ENCODE data around the gene TIMM50.
A peak's percentile ranks its signal among the peaks of the same experiment; 100 is the strongest.

Gene TIMM50

GRCh38 chr19:39539165-39539517 lies 58.5 kb downstream of the TIMM50 start:
- peak in 1 of 2 experiments; percentile 36 for DNase-seq

GRCh38 chr19:39539518-39540332 lies 59.1 kb downstream of the TIMM50 start, which contains the start of gene EID2:
Gene EID2, minus strand, starts transcription at chr19:39540161. Its CDS starts 82 bp downstream, at chr19:39540079.
- DNase-seq: peak in 1 of 2 experiments; percentile 88

- no peak for DNase-seq
Measured at GRCh38 chr19:39540333-39540673, 59.7 kb downstream of the TIMM50 start.

Data from SW 1271 (cell line).